Vagina (tissue), 2 donors: Measurements from ENCODE around the gene PRRG2. TPM values are rescaled to one million over a fixed set of nuclear protein-coding genes. Genes with fewer than 3 reads are reported as not detected.

Experiments
- DNase-seq, 2 donors: peaks; one replicate each; pipeline ENCODE4 v3.0.0-alpha.2; 2017; ENCODE audit errors: extremely low spot score in 2 of 2
- H3K27ac ChIP-seq: fragments of 200-600 bp; sonication (generic); one replicate; pipeline ENCODE4 v1.5.1; 2019
- H3K27me3 ChIP-seq: fragments of 200-600 bp; sonication (generic); one replicate; pipeline ENCODE4 v1.5.1; 2019
- H3K36me3 ChIP-seq, 2 donors: fragments of 200-600 bp; sonication (generic); one replicate each; pipeline ENCODE4 v1.5.1; 2017 to 2019
- H3K4me1 ChIP-seq: fragments of 200-600 bp; sonication (generic); one replicate; pipeline ENCODE4 v1.5.1; 2019
- H3K4me3 ChIP-seq, 2 donors: fragments of 200-600 bp; sonication (generic); 1 replicate in 1 of 2; 2 replicates in 1 of 2; pipeline ENCODE4 v1.5.1; 2016 to 2019
- H3K9me3 ChIP-seq: fragments of 200-600 bp; sonication (generic); one replicate; pipeline ENCODE4 v1.5.1; 2019
- POLR2A ChIP-seq, 2 donors: fragments of 450-650 bp; IDR thresholded peaks; one replicate each; pipeline ENCODE4 v1.6.1; 2017; ENCODE audit warnings: antibody characterized with exemption in 2 of 2, mild to moderate bottlenecking in 2 of 2, moderate library complexity in 2 of 2
- POLR2AphosphoS5 ChIP-seq, 2 donors: sonication (generic); formaldehyde crosslinking; IDR thresholded peaks; one replicate each; pipeline ENCODE4 v1.9.0; 2017; ENCODE audit warnings: antibody characterized with exemption in 2 of 2, mild to moderate bottlenecking in 2 of 2, low read depth in 1 of 2; ENCODE audit not compliant: insufficient read depth in 1 of 2
- intact Hi-C: fragments of 100-400 bp; cut with DNase I; formaldehyde crosslinking; loops from one replicate; pipeline ENCODE4 v1.15.1; 2023
- total RNA-seq: library from RNA; depleted of rRNA; stranded (reverse); fragments of >200 nt; gene quantifications from one replicate; pipeline ENCODE4 v1.2.3, GENCODE V29; 2016
- TF ChIP-seq, protein P1 (sequence below), 3 experiments: fragments of 450-650 bp in 2 of 3; fragments of 200-600 bp in 1 of 3; sonication (generic) in 1 of 3; IDR thresholded peaks; one replicate each; pipeline ENCODE4 v1.5.1; 2017 to 2019; ENCODE audit warnings: antibody characterized with exemption in 3 of 3, mild to moderate bottlenecking in 2 of 3, moderate library complexity in 2 of 3

The PRRG2 gene
- 5.4 TPM for total RNA-seq

DNA sequence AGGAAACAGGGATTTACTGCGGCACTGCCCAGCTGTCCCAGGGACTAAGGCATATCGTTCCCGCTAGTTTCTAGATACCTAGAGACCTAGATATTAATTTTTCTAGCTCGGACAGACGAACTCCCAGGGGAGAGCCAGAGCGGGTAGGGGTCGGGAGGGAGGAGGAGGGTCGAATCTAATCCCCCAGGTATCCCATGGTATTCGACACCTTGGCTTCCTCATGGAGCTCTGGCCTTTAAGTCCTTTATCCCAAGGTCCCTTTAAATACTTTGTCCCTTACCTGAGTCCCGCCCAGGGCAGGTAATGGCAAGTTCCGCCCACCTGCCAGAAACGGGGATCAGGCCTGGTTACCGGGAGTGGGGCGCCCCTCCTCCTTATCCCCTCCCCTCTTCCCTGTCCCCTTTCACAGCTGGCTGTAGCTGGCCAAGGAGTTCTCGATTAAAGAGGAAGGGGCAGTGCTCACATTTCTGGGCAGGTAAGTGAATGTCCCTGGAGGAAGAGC is at the start of gene PRRG2:
Gene PRRG2, plus strand, starts transcription at position 310 of the 502 bp plus-strand sequence. CDS start 1,904 bp downstream, outside the sequence.
- no peaks in the 10 kb centered on the region for H3K27me3 ChIP-seq
- H3K4me1 ChIP-seq: peaks cover 17% of the 10 kb centered on the region
- no peak for TF ChIP-seq POLR2AphosphoS5 (IDR thresholded peaks at IDR 0.05; ENCODE audit: insufficient read depth in 1 of 2, low read depth in 1 of 2)
- TF ChIP-seq, protein P1, sequence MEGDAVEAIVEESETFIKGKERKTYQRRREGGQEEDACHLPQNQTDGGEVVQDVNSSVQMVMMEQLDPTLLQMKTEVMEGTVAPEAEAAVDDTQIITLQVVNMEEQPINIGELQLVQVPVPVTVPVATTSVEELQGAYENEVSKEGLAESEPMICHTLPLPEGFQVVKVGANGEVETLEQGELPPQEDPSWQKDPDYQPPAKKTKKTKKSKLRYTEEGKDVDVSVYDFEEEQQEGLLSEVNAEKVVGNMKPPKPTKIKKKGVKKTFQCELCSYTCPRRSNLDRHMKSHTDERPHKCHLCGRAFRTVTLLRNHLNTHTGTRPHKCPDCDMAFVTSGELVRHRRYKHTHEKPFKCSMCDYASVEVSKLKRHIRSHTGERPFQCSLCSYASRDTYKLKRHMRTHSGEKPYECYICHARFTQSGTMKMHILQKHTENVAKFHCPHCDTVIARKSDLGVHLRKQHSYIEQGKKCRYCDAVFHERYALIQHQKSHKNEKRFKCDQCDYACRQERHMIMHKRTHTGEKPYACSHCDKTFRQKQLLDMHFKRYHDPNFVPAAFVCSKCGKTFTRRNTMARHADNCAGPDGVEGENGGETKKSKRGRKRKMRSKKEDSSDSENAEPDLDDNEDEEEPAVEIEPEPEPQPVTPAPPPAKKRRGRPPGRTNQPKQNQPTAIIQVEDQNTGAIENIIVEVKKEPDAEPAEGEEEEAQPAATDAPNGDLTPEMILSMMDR (IDR thresholded peaks at IDR 0.05): no peak
- H3K4me3 ChIP-seq: peak within 1 kb of the TSS; percentile 77 to 83
- H3K36me3 ChIP-seq: peaks cover 0 to 4% of the 10 kb centered on the region in 2 donors
- no peak for DNase-seq
- no peaks in the 10 kb centered on the region for H3K9me3 ChIP-seq
- intact Hi-C loops: no loop called here
- peak within 1 kb of the TSS; percentile 81 for H3K27ac ChIP-seq

DNA sequence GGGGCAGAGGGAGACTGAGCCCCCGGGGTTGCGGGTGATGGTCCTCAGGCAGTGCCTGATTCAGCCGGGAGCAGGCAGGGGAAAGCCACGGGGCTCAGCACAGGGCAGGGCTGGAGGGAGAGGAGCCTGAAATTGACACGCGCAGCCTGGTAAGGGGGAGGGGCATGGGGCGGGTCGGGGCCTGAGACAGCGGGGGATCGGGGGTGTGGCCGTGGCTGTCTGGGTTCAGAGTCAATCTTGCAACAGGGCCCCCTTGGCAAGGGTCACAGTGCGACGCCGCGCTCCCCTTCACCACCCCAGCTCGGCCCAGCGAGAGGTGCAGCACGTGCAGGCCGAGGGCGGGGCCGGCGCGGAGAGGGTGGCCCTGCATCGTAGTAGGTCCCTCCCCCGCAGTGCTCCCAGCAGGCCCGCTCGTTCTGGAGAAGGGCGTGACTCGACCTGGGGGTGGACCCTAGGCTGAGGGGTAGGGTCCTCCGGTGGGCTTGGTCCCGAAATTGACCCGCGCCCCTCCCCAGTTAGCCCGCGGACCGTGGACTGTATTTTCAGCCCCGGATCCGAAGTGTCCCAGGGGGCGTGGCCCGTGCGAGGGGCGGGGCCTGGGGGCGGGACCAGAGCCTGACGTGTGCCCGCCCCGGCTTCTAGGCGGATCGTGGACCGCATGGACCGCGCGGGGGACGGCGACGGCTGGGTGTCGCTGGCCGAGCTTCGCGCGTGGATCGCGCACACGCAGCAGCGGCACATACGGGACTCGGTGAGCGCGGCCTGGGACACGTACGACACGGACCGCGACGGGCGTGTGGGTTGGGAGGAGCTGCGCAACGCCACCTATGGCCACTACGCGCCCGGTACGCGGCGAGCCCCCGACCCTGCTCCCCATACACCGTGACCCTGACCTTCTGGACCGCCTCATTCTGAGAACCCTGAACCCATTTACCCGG is 47.3 kb upstream of the PRRG2 start:
- Histone ChIP-seq H3K36me3 (peaks cover 0 to 15% of the 10 kb centered on the region in 2 donors), H3K4me3 (peak overlapping the region; percentile 46 to 67), H3K9me3 (no peaks in the 10 kb centered on the region), H3K27me3 (no peaks in the 10 kb centered on the region), H3K27ac (peak overlapping the region; percentile 9), H3K4me1 (peaks cover 20% of the 10 kb centered on the region)
- peak in 1 of 2 donors; percentile 51 for TF ChIP-seq POLR2AphosphoS5 (IDR thresholded peaks at IDR 0.05; ENCODE audit: insufficient read depth in 1 of 2, low read depth in 1 of 2)
- TF ChIP-seq, protein P1 (IDR thresholded peaks at IDR 0.05): no peak
- intact Hi-C loops: no loop called here
- no peak for DNase-seq

DNA sequence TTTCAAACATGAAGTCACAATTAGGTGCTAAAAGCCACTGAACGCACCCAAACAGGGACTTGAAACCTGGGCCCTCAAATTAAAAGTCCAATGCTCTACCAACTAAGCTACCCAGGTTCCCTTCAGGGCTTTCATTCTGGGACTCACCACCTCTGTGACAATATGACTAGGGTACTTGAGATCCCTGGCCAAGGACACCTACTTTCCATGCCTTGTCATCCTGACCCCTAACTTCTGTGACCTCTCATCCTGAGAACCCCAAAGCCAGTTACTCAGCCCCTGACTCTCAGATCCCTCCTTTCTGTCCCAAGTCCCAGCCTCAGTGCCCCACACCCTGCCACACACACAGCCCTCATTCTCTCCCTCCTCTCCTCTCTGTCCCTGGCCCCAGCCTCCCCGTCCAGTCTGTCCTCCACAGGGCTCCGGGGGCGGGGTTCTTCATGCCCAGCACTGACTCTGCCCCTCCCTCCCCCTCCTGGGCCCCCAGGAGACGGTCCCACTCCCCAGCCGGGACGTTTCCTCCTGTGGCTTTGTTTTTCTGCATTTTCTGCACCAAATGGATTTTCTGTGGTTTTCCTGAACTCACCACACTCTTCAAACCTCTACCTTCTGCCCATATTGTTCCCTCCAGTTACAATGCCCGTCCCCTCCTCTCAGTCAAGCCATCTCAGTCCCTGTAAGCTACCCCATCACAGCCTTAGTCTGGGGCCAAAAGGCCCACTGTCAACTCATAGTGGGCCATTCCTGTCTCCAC is 46.3 kb upstream of the PRRG2 start:
- H3K4me3 ChIP-seq: peak overlapping the region in 1 of 2 donors; percentile 46
- no peak overlapping the region for H3K27ac ChIP-seq
- DNase-seq: no peak

DNA sequence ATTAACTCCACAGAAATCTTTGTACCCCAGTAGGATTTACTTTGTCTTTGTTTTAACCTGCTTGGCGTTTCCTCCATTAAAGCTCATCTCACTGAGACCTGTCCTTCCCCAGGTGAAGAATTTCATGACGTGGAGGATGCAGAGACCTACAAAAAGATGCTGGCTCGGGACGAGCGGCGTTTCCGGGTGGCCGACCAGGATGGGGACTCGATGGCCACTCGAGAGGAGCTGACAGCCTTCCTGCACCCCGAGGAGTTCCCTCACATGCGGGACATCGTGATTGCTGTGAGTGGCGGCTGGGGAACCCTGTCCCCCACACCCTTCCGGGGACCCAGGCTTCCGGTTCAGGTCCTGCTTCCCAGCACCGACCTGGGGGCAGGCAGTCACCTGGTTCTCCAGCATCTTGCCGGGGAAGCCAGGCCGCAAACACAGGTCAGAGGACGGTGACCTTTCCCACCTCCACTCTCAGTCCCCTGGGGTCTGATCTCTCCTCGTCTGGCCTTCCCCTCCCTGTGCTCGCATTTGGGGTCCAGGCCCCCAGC is 44.1 kb upstream of the PRRG2 start:
- DNase-seq: no peak
- H3K27me3 ChIP-seq: no peaks in the 10 kb centered on the region
- intact Hi-C loops: no loop called here
- TF ChIP-seq POLR2AphosphoS5 (IDR thresholded peaks at IDR 0.05; ENCODE audit: insufficient read depth in 1 of 2, low read depth in 1 of 2) (no peak), POLR2A (IDR thresholded peaks at IDR 0.05) (no peak)
- TF ChIP-seq, protein P1 (IDR thresholded peaks at IDR 0.05): no peak
- H3K36me3 ChIP-seq: peaks cover 0 to 15% of the 10 kb centered on the region in 2 donors
- no peaks in the 10 kb centered on the region for H3K9me3 ChIP-seq
- peaks cover 20% of the 10 kb centered on the region for H3K4me1 ChIP-seq
- no peak overlapping the region for H3K4me3 ChIP-seq
- H3K27ac ChIP-seq: no peak overlapping the region

More for the DNA sequence above, 46.3 kb upstream of the PRRG2 start:
- peaks cover 20% of the 10 kb centered on the region for H3K4me1 ChIP-seq
- no peaks in the 10 kb centered on the region for H3K27me3 ChIP-seq
- no peaks in the 10 kb centered on the region for H3K9me3 ChIP-seq
- H3K36me3 ChIP-seq: peaks cover 0 to 15% of the 10 kb centered on the region in 2 donors
- intact Hi-C loops: no loop called here
- TF ChIP-seq, protein P1 (IDR thresholded peaks at IDR 0.05): no peak
- TF ChIP-seq POLR2A (IDR thresholded peaks at IDR 0.05): no peak
- TF ChIP-seq POLR2AphosphoS5 (IDR thresholded peaks at IDR 0.05; ENCODE audit: insufficient read depth in 1 of 2, low read depth in 1 of 2): no peak
